H9 (cell line): ENCODE data around the gene NBPF4. TPM values are rescaled to one million over a fixed set of nuclear protein-coding genes. Genes with fewer than 3 reads are reported as not detected.

Experiments
- DNase-seq: peaks from one replicate; pipeline ENCODE4 v3.0.0-alpha.2; 2017
- H2AFZ ChIP-seq: one replicate; pipeline ENCODE4 v1.6.1; 2013; ENCODE audit warnings: mild to moderate bottlenecking, low read length, control low read depth, moderate library complexity
- H2AK5ac ChIP-seq: 2 replicates; pipeline ENCODE4 v1.6.1; 2013; ENCODE audit warnings: low read length, control low read depth, mixed read lengths; ENCODE audit not compliant: insufficient read length
- H2BK120ac ChIP-seq: one replicate; pipeline ENCODE4 v1.6.1; 2013; ENCODE audit warnings: low read depth, mild to moderate bottlenecking, low read length, control low read depth, inconsistent platforms; ENCODE audit not compliant: poor library complexity, severe bottlenecking
- H2BK12ac ChIP-seq: 2 replicates; pipeline ENCODE4 v1.6.1; 2013; ENCODE audit warnings: low read length, control low read depth, mixed read lengths, low read depth; ENCODE audit not compliant: insufficient read length
- H2BK15ac ChIP-seq: 2 replicates; pipeline ENCODE4 v1.6.1; 2013; ENCODE audit warnings: low read depth, low read length, control low read depth
- H2BK20ac ChIP-seq: one replicate; pipeline ENCODE4 v1.6.1; 2013; ENCODE audit warnings: low read depth, mild to moderate bottlenecking, low read length, control low read depth, inconsistent platforms; ENCODE audit not compliant: poor library complexity, severe bottlenecking
- H2BK5ac ChIP-seq: 2 replicates; pipeline ENCODE4 v1.6.1; 2013; ENCODE audit warnings: low read length, control low read depth, mixed read lengths; ENCODE audit not compliant: insufficient read length
- H3K14ac ChIP-seq: 2 replicates; pipeline ENCODE4 v1.6.1; 2013; ENCODE audit warnings: low read length, control low read depth; ENCODE audit not compliant: insufficient read depth
- H3K18ac ChIP-seq: 2 replicates; pipeline ENCODE4 v1.6.1; 2013; ENCODE audit warnings: low read depth, mild to moderate bottlenecking, mixed read lengths, low read length, control low read depth; ENCODE audit not compliant: insufficient read length
- H3K23ac ChIP-seq: 2 replicates; pipeline ENCODE4 v1.6.1; 2013; ENCODE audit warnings: low read length, control low read depth, mixed read lengths, low read depth; ENCODE audit not compliant: insufficient read length
- H3K23me2 ChIP-seq: 2 replicates; pipeline ENCODE4 v1.6.1; 2013; ENCODE audit warnings: low read depth, mild to moderate bottlenecking, mixed read lengths, low read length, control low read depth; ENCODE audit not compliant: insufficient read length, poor library complexity, severe bottlenecking
- H3K27ac ChIP-seq: 2 replicates; pipeline ENCODE4 v1.5.1; 2013; ENCODE audit warnings: low read length, control low read depth, mixed read lengths, low read depth; ENCODE audit not compliant: insufficient read length
- H3K27me3 ChIP-seq: 2 replicates; pipeline ENCODE4 v1.6.1; 2013; ENCODE audit warnings: low read length, control low read depth, inconsistent platforms; ENCODE audit not compliant: insufficient read depth
- H3K4ac ChIP-seq: 2 replicates; pipeline ENCODE4 v1.6.1; 2013; ENCODE audit warnings: low read depth, mild to moderate bottlenecking, control low read depth, inconsistent platforms, low read length, moderate library complexity
- H3K4me1 ChIP-seq: 2 replicates; pipeline ENCODE4 v1.6.1; 2013; ENCODE audit warnings: low read length, control low read depth, inconsistent platforms; ENCODE audit not compliant: insufficient read depth
- H3K4me2 ChIP-seq: 2 replicates; pipeline ENCODE4 v1.6.1; 2013; ENCODE audit warnings: low read length, control low read depth, mixed read lengths; ENCODE audit not compliant: insufficient read length, insufficient read depth
- H3K56ac ChIP-seq: 2 replicates; pipeline ENCODE4 v1.6.1; 2013; ENCODE audit warnings: low read depth, mild to moderate bottlenecking, mixed read lengths, low read length, control low read depth; ENCODE audit not compliant: insufficient read length
- H3K79me1 ChIP-seq: 2 replicates; pipeline ENCODE4 v1.6.1; 2013; ENCODE audit warnings: low read depth, mild to moderate bottlenecking, moderate library complexity, low read length, control low read depth, inconsistent platforms; ENCODE audit not compliant: insufficient read depth, poor library complexity, severe bottlenecking
- H3K79me2 ChIP-seq: 2 replicates; pipeline ENCODE4 v1.6.1; 2013; ENCODE audit warnings: low read length, control low read depth, inconsistent platforms; ENCODE audit not compliant: insufficient read depth
- H3K9ac ChIP-seq: 2 replicates; pipeline ENCODE4 v1.6.1; 2013; ENCODE audit warnings: low read length, control low read depth, mixed read lengths; ENCODE audit not compliant: insufficient read length; ENCODE audit errors: extremely low read depth
- H3K9me3 ChIP-seq: one replicate; pipeline ENCODE4 v1.6.1; 2013; ENCODE audit warnings: low read depth, low read length, inconsistent platforms; ENCODE audit not compliant: control insufficient read depth
- H3T11ph ChIP-seq: one replicate; pipeline ENCODE4 v1.6.1; 2013; ENCODE audit warnings: mild to moderate bottlenecking, low read length, control low read depth, inconsistent platforms
- H4K20me1 ChIP-seq: one replicate; pipeline ENCODE4 v1.6.1; 2013; ENCODE audit not compliant: control insufficient read depth, insufficient read length, insufficient read depth
- H4K5ac ChIP-seq: 2 replicates; pipeline ENCODE4 v1.6.1; 2013; ENCODE audit warnings: low read depth, mild to moderate bottlenecking, mixed read lengths, low read length, control low read depth; ENCODE audit not compliant: insufficient read length
- H4K8ac ChIP-seq: replicated peaks from 2 replicates; pipeline ENCODE4 v1.6.1; 2013; ENCODE audit warnings: low read length, control low read depth, mixed read lengths, low read depth; ENCODE audit not compliant: insufficient read length
- H4K91ac ChIP-seq: 2 replicates; pipeline ENCODE4 v1.6.1; 2013; ENCODE audit warnings: low read depth, mild to moderate bottlenecking, moderate library complexity, mixed read lengths, low read length, control low read depth; ENCODE audit not compliant: insufficient read length
- H3K27ac Mint-ChIP-seq, 3 experiments: 2 replicates in 2 of 3; 3 replicates in 1 of 3; pipeline ENCODE4 v1.8.0; 2020 to 2021; ENCODE audit warnings: mixed read lengths in 3 of 3, mild to moderate bottlenecking in 1 of 3, moderate library complexity in 1 of 3
- H3K27me3 Mint-ChIP-seq: 2 replicates; pipeline ENCODE4 v1.8.0; 2021; ENCODE audit warnings: low read depth, mild to moderate bottlenecking, moderate library complexity, mixed read lengths
- H3K36me3 Mint-ChIP-seq, 3 experiments: 2 replicates in 2 of 3; 3 replicates in 1 of 3; pipeline ENCODE4 v1.8.0; 2020 to 2021; ENCODE audit warnings: low read depth in 3 of 3, mixed read lengths in 3 of 3; ENCODE audit not compliant: insufficient read depth in 1 of 3
- H3K4me1 Mint-ChIP-seq, 2 experiments: 2 replicates each; pipeline ENCODE4 v1.8.0; 2020; ENCODE audit warnings: mixed read lengths in 2 of 2
- H3K4me3 Mint-ChIP-seq, 2 experiments: 2 replicates in 1 of 2; 3 replicates in 1 of 2; pipeline ENCODE4 v1.8.0; 2020 to 2021; ENCODE audit warnings: mild to moderate bottlenecking in 2 of 2, mixed read lengths in 2 of 2, moderate library complexity in 1 of 2
- H3K9me3 Mint-ChIP-seq, 2 experiments: 2 replicates in 1 of 2; 3 replicates in 1 of 2; pipeline ENCODE4 v1.8.0; 2020; ENCODE audit warnings: mild to moderate bottlenecking in 2 of 2, mixed read lengths in 2 of 2, moderate library complexity in 1 of 2
- WGBS: extraction: QIAGEN DNeasy Blood & Tissue Kit; methylation state at CpG from one replicate; pipeline ENCODE4 v1.1.7; 2013; ENCODE audit warnings: missing lambda C conversion rate, low lambda C conversion rate, mixed read lengths; ENCODE audit not compliant: insufficient read length; ENCODE audit errors: extremely low coverage; 5-methylcytosine and 5-hydroxymethylcytosine counted together
- total RNA-seq: library from RNA; stranded (reverse); gene quantifications from 2 replicates; pipeline ENCODE4 v1.2.1, GENCODE V29; 2021
- TF ChIP-seq, protein P1 (sequence below): fragments of 200-600 bp; sonication (generic); conservative IDR thresholded peaks from 3 replicates; pipeline ENCODE4 v1.8.0; 2021; ENCODE audit warnings: antibody characterized with exemption, mild to moderate bottlenecking

Gene NBPF4
- total RNA-seq, 1 experiment from 2014 or later: not detected

- no peak within 1 kb of the TSS for H4K5ac ChIP-seq
- H3K4ac ChIP-seq: no peak within 1 kb of the TSS; the same call in 1 of the 2 replicates
- no peak within 1 kb of the TSS for H2AK5ac ChIP-seq
- peak within 1 kb of the TSS; percentile 93 for H3K18ac ChIP-seq
- Mint-ChIP-seq H3K4me1 (peaks cover 20 to 28% of the 10 kb centered on the region in 2 experiments), H3K9me3 (peaks cover 4 to 7% of the 10 kb centered on the region in 2 experiments; a peak in 3 of 5 replicates), H3K27ac (peak within 1 kb of the TSS in 1 of 3 experiments; percentile 92; a peak in 1 of 7 replicates), H3K4me3 (peak within 1 kb of the TSS; percentile 87 to 89), H3K27me3 (peaks cover 10% of the 10 kb centered on the region), H3K36me3 (peaks cover 7 to 22% (median 14%) of the 10 kb centered on the region in 3 experiments; a peak in 5 of 7 replicates)
- TF ChIP-seq, protein P1, sequence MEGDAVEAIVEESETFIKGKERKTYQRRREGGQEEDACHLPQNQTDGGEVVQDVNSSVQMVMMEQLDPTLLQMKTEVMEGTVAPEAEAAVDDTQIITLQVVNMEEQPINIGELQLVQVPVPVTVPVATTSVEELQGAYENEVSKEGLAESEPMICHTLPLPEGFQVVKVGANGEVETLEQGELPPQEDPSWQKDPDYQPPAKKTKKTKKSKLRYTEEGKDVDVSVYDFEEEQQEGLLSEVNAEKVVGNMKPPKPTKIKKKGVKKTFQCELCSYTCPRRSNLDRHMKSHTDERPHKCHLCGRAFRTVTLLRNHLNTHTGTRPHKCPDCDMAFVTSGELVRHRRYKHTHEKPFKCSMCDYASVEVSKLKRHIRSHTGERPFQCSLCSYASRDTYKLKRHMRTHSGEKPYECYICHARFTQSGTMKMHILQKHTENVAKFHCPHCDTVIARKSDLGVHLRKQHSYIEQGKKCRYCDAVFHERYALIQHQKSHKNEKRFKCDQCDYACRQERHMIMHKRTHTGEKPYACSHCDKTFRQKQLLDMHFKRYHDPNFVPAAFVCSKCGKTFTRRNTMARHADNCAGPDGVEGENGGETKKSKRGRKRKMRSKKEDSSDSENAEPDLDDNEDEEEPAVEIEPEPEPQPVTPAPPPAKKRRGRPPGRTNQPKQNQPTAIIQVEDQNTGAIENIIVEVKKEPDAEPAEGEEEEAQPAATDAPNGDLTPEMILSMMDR: no peak
- H2AFZ ChIP-seq: no peak within 1 kb of the TSS
- H2BK12ac ChIP-seq: no peak within 1 kb of the TSS
- peak within 1 kb of the TSS; percentile 75 for H3K4me2 ChIP-seq
- H2BK120ac ChIP-seq: no peak within 1 kb of the TSS
- H3K9me3 ChIP-seq: no peaks in the 10 kb centered on the region
- DNase-seq: peak; percentile 86
- H3K23me2 ChIP-seq: peaks cover 5% of the 10 kb centered on the region
- H4K91ac ChIP-seq: no peak within 1 kb of the TSS
- H3K27ac ChIP-seq: no peak within 1 kb of the TSS
- H2BK20ac ChIP-seq: no peak within 1 kb of the TSS
- H2BK5ac ChIP-seq: no peak within 1 kb of the TSS
- peak within 1 kb of the TSS; percentile 95 for H3K14ac ChIP-seq
- no peak within 1 kb of the TSS for H3T11ph ChIP-seq
- H3K9ac ChIP-seq: peak within 1 kb of the TSS; percentile 68
- no peaks in the 10 kb centered on the region for H4K20me1 ChIP-seq
- H3K4me1 ChIP-seq: peaks cover 7% of the 10 kb centered on the region
- no peak within 1 kb of the TSS for H3K23ac ChIP-seq
- H3K56ac ChIP-seq: no peak within 1 kb of the TSS
- H3K79me2 ChIP-seq: peaks cover 7% of the 10 kb centered on the region; the same call in 1 of the 2 replicates
- H3K27me3 ChIP-seq: 0 out of 2 replicates have a peak, but pooled peaks cover 2% of the 10 kb centered on the region
- H3K79me1 ChIP-seq: no peaks in the 10 kb centered on the region
- no peak within 1 kb of the TSS for H2BK15ac ChIP-seq
- WGBS: no CpG with 5 or more reads among the region's 97 CpGs
- no peak within 1 kb of the TSS for H4K8ac ChIP-seq
Measured at GRCh38 chr1:108199781-108200686, 43.8 kb downstream of the NBPF4 start, which contains the start of gene SLC25A24. Gene SLC25A24, minus strand, starts transcription at chr1:108200343. Its CDS starts 205 bp downstream, at chr1:108200138.
